NCI-H524 (cell line): ENCODE data around the gene ITCH.
"Not testable (repeated sequence)": the region's sequence is repeated elsewhere in the genome, so short reads cannot be mapped to it uniquely, and the experiment has no call there.

Experiments used
- DNase-seq, 2 experiments: peaks; one replicate each; lab custom pipeline; 2025; lab: John Stamatoyannopoulos, UW

ITCH gene

DNA sequence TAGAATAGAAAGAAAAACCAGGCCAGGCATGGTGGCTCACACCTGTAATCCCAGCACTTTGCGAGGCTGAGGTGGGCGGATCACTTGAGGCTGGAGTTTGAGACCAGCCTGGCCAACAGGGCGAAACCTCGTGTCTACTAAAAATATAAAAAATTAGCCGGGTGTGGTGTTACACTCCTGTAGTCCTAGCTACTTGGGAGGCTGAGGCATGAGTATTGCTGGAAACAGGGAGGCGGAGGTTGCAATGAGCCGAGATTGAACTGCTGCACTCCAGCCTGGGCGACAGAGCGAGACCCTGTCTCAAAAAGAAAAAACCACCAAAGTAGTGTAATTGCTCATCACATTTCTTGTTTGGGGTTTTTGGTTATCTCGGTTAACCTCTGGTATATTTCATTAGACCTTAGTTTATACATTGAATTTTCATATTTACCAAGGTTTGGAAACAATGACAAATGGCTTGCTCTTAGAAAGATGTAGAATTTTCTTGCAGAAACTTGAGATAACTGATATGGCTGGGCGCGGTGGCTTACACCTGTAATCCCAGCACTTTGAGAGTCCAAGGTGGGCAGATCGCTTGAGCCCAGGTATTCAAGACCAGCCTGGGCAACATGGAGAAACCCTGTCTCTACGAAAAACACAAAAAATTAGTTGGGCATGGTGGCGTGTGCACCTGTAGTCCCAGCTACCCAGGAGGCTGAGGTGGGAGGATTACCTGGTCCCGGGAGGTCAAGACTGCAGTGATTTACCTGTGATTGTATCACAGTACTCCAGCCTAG is 14.2 kb downstream of the ITCH start:
- DNase-seq, result no peak

DNA sequence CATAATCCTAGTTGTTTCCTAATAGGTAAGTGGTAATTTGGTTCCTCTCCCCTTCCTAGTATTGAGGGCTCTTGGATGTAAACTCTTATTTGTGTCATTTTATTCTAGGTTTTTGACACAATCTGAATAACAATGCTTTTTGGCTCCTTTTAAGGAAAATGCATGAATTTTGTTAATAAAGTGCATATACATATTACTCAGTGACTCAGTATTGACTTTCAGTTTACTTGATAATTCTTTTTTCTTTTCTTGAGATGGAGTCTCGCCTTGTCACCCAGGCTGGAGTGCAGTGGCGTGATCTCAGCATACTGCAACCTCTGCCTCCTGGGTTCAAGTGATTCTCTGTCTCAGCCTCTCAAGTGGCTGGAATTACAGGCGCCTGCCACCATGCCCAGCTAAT is 19.1 kb downstream of the ITCH start:
- no peak for DNase-seq

DNA sequence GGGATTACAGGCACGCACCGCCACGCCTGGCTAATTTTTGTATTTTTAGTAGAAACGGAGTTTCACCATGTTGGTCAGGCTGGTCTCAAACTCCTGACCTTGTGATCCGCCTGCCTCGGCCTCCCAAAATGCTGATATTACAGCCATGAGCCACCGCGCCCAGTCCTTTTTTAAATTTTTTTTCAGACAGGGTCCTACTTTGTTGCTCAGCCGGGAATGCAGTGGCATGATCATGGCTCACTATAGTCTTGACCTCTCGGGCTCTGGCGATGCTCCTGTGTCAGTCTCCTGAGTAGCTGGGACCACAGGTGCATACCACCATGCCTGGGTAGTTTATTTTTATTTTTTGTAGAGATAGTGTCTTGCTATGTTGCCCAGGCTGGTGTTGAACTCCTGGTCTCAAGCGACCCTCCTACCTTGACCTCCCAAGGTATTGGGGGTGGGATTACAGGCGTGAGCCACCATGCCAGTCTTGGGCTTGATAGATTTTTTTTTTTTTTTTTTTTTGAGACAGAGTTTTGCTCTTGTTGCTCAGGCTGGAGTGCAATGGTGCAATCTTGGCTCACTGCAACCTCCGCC is 19.9 kb downstream of the ITCH start:
- DNase-seq, result not testable (repeated sequence)

DNA sequence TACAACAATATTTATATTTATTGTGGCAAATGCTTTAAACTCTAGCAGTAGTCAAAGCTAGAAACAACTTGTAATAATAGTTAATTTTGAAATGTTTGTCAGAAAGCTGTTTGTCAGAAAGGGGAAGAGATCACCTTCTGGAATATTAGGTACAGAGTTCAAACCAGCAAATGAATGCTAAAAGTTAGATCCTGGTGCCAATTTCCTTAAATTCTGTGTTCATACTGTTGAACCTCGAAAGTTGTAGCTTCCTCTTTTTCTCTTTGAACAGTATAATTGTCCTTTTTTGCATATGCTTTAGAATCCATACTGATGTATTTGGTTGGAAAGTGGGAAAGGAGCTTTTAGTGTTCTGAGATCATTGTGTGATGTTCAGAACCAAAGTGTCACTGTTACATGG is 22.4 kb downstream of the ITCH start:
- DNase-seq, result no peak

DNA sequence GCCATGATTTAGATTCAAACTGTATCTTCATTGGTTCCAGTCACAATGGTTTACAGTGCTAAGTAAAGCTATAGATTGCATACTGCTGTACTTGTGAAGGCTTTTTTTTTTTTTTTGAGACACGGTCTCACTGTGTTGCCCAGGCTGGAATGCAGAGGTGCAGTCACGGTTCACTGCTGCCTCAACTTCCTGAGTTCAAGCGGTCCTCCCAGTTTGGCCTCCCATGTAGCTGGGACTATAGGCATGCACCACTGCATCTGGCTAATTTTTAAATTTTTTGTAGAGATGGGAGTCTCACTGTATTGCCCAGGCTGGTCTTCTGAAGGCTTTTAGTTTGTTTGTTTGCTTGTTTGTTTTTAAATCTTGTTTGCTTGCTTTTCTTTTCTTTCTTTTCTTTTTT is 24.9 kb downstream of the ITCH start:
- DNase-seq, result no peak

DNA sequence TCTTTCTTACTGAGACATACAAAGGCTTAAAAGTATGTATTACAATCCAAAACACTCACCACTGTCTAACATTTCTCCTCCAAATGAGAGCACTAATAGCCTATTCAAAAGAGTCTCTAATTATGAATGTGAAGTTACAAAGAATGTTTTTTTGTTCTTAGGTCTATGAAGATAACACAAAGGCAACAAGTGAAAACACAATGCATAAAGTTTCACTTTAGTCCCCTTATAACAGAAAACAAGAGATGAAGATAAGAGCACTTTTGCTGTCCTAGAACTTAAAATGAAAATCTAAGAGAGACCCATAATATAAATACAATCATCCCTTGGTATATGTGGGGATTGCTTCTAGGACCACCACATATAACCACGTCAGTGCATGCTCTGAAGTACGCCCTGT is 25.6 kb downstream of the ITCH start:
- DNase-seq, result no peak

DNA sequence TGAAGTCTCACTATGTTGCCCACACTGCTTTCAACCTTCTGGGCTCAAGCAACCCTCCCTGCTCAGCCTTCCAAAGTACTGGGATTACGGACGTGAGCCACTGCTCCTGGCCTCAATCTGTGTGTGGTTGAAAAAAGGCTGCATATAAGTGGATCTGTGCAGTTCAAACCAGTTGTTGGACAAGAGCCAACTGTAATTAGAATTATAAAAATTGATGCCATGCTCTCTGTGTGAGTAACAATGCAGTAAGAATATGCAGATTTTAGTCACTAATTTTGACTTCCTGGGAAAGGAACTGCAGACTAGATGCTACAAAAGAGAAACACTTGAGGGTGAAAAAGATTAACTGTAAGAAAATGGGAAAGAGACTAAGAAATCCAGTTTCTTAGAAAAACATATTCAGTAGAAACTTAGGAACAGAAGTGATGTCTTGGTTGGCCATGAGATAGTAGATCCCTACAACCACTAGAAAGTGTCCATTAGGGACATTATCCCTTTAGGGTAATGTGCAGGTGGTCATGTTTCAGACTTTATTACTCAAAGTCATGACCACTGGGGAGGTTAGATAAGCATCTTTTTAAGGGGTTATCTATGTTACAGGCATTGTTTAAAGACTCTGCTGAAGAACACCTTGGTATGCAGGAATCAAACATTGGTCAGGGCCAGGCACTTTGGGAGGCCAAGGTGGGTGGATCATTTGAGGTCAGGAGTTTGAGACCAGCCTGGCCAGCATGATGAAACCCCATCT is 26.3 kb downstream of the ITCH start:
- DNase-seq, result peak in 1 of 2 experiments; percentile 25

DNA sequence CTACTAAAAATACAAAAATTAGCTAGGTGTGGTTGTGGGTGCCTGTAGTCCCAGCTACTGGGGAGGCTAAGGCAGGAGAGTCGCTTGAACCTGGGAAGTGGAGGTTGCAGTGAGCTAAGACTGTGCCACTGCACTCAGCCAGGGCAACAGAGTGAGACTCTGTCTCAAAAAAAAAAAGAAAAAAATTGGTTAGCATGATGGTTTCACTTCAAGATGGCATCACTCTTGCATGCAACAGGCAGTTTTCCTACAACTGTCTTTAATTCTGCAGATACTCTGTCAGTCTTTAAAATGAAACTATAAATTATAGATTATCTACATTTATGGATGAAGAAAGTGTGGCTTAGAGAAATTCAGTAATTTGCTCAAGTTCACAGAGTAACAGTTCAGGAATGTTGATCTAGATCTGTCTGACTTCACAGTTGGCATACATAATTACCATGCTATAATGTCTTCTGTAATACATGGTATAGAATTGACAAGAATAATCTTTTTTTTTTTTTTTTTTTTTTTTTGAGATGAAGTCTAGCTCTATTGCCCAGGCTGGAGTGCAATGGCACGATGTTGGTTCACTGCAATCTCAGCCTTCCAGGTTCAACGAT is 27.0 kb downstream of the ITCH start:
- DNase-seq, result no peak

DNA sequence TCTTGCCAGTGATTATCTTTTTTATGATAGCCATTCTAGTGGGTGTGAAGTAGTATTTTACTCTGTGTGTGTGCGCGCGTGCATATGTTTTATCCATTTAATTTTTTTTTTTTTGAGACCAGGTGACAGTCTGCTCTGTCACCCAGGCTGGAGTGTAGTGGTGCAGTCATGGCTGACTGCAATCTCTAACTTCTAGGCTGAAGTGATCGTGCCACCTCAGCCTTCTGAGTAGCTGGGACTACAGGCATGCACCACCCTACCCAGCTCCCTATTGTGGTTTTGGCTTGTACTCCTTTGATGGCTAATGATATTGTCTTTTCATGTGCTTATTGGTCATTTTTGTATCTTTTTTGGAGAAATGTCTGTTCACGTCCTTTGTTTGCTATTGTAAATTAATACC is 33.3 kb downstream of the ITCH start:
- no peak for DNase-seq

DNA sequence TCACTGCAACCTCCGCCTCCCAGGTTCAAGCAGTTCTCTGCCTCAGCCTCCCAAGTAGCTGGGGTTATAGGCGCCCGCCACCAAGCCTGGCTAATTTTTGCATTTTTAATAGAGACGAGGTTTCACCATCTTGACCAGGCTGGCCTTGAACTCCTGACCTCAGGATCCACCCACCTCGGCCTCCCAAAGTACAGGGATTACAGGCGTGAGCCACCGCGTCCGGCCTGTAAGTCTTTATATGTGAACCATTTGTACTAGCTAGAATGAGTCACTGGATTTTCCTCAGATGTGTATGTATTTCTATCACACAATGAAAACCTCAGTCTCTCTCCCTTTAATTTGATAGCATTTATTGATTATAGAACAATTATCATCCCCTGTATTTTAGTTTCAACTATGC is 34.0 kb downstream of the ITCH start:
- no peak for DNase-seq

DNA sequence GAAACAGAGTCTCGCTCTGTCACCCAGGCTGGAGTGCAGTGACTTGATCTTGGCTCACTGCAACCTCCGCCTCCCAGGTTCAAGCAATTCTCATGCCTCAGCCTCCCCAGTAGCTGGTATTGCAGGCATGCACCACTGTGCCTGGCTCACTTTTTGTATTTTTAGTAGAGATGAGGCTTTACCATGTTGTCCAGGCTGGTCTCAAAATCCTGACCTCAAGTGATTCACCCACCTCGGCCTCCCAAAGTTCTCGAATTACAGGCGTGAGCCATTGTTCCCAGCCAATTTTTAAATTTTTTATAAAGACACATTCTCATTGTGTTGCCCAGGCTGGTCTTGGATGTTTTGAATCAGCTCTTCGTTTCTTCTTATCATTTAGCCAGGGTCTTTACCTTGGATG is 37.7 kb downstream of the ITCH start:
- not testable (repeated sequence) for DNase-seq

DNA sequence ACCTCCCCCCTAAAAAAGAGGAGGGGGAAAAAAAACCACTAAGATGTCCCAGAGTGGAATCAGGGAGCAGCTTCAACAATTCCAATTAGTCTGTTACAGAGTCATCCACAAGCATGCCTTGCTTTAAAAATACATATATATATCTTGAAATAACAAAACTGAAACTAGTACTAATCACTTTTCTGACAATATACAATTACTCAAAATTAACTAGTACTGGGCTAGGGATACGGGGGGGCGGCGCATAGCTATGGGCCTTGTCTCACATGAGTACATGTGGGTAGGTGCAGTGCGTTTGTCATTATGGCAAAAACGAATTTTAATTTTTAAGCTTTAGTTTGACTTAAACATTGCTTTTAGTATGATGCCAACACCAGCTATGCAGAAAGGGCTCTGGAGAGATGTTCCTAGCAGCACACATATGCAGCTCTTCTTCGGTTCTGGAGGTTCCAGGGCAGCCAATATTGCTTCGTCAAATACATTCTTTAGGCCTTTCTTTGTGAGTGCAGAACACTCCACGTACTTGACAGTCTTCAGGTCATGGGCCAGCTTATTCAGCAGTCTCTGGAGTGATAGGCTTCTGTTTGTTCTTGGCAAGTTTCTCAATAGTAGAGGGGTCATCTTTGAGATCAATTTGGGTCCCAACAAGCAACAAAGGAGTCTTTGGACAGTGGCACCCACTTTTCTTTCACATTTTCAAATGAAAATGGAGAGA is 38.8 kb downstream of the ITCH start:
- DNase-seq, result no peak

DNA sequence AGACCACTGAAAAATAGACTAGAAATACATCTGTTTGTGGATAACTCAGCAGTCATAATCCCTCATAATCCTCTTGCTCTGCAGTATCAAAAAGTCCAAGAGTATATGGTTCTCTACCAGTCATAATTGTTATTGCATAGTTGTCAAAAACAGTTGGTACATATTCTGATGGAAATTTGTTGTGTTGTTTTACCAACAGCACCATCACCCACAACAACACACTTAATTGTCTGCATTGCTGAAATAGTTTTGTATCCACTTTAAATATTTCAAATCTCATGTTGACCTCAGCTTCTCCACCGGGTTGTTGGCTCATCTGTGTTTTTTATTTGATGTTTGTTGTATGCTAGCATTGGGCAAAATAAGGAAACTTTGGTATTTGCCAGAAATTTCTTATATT is 39.4 kb downstream of the ITCH start:
- no peak for DNase-seq

DNA sequence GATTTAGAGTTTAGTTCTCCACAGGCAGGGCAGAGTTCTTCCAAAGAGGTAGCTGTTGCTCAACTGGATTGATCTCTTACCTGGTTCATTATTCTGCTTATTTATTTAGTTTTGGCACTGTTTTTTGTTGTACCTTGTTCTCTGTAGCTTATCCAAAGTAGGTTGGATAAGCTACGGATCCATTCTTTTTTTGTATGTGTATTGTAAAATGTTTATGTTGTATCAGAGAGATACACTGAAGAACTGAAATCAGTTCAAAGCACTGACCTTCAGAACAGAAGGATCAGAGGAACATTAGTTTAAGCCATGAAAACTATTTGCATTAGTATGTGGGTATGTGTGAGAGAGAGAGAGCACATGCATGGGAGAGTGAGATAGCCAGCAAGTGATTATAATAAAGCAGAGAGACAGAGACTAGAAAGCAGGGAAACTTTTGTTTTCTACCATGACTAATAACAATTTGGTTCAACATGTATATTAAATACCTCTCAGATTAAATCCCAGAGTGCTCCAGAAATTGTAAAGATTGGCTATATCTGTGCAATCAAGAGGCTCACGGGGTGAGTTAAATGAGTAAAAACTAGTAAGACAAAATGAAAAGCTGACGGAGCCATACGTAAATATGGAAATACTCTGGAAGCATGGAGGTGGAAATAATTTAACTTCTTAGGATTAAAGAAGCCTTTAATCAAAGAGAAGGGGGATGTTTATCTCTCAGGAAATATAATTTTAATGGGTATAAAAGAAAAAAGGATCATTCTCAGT is 40.2 kb downstream of the ITCH start:
- DNase-seq, result no peak

DNA sequence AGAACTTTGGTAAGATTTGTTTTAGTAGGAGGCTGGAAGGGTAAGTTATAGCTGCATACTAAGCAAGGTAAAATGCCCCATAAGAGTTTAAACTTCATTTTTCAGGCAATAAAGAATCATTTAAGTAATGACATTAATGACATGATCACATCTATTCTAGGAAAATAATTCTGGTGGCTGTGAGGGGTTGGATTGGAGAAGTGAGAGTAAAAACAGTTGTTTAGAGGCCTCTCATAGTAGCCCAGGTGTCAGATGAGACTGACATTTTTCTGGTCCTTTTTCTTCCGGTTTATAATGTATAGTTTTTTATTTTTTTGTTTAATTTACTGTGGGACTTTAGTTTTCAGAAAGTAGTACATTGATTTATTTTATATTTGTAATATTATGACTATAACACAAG is 40.8 kb downstream of the ITCH start:
- no peak for DNase-seq

DNA sequence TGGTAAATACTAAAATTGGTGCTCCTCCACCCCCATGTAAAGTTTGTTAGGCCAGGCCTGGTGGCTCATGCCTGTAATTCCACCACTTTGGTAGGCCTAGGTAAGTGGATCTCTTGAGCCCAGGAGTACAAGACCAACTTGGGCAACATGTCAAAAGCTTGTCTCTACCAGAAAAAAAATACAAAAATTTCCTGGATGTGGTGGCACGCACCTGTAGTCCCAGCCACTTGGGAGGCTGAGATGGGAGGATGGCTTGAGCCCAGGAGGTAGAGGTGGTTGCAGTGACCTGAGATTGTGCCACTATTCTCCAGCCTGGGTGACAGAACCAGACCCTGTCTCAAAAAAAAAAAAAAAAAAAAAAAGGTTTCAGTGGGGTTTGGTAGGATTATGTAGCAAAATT is 41.7 kb downstream of the ITCH start:
- no peak for DNase-seq

DNA sequence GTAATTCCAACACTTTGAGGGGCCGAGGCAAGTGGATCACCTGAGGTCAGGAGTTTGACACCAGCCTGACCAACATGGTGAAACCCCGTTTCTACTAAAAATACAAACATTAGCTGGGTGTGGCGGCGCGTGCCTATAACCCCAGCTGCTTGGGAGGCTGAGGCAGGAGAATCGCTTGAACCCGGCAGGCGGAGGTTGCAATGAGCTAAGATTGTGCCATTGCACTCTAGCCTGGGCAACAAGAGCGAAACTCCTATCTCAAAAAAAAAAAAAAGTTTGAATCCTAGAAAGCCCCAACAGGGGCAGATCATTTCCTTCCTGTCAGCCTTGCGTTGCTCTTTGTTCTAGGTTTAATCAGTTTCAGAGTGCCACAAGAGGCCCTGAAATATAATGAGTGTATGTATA is 42.2 kb downstream of the ITCH start:
- DNase-seq, result not testable (repeated sequence)

DNA sequence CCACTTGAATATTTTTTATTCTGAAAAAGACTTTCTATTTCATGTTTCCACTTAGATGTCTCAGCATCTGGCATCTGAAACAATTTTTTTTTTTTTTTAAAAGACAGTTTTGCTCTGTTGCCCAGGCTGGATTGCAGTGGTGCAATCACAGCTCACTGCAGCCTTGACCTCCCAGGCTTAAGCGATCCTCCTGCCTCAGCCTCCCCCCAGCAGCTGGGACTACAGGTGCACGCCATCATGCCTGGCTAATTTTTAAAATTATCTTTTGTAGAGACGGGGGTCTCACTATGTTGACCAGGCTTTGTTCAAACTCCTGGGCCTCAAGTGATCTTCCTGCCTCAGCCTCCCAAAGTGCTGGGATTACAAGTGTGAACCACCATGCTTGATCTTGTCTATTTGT is 42.9 kb downstream of the ITCH start:
- DNase-seq, result not testable (repeated sequence)

DNA sequence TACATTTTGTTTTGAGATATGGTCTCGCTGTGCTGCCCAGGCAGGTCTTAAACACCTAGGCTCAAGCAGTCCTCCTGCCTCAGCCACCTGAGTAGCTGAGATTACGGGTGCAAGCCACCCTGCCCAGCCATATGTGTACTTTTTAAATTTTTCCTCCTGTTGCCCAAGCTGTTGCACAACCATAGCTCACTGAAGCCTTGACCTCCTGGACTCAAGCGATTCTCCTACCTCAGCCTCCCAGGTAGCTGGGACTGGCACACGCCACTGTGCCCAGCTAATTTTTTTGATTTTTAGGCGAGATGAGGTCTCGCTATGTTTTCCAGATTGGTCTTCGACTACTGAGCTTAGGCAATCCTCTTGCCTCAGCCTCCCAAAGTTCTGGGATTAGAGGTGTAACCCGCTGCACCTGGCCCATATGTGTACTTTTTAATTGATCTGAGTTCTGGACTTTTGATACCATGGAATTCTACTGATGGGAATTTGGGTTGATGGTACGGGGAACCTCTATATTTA is 44.9 kb downstream of the ITCH start:
- DNase-seq, result no peak

DNA sequence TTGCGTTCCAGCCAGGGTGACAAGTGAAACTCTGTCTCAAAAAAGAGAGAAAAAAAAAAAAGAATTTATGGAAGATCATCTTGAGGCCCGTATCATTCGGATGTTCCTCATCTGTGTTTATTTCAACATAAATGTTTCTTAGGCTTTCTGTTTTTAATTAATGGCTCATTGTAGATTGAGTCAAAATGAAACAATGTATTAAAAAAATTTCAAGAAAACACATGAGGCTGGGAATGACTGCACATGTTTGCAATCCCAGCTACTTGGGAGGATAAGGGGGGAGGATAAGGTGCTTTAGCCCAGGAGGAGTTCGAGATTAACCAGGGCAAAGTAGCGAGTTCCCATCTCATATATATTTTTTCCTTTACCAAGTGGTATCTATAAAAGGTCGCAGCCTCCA is 47.3 kb downstream of the ITCH start:
- DNase-seq, result no peak

DNA sequence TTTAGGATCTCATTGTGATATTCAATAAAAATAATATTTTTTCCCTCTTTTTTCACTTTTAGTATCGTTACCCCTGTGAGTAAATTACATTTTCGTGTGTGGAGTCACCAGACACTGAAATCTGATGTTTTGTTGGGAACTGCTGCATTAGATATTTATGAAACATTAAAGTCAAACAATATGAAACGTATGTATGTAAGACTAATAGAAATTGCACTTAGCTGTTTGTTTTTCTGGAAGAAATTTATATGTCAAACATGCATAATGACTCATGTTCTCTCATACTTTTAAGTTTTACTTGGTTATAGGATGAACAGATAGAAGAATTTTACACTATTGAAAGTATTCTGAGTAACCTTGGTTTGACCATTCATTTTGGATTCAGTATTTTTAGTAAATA is 49.4 kb downstream of the ITCH start:
- no peak for DNase-seq
